Ovary (tissue), 3 donors: ENCODE results near the gene KLHL25.

ENCODE experiments used
- CTCF ChIP-seq, 3 donors: fragments of 450-650 bp in 2 of 3; fragments of 200-600 bp in 1 of 3; IDR thresholded peaks; one replicate each; pipeline versions ENCODE4 v1.5.1 to v1.8.0; 2016 to 2022; ENCODE audit warnings: antibody characterized with exemption in 3 of 3, mild to moderate bottlenecking in 1 of 3
- EP300 ChIP-seq: sonication (generic); formaldehyde crosslinking; IDR thresholded peaks from one replicate; pipeline ENCODE4 v1.6.1; 2017; ENCODE audit warnings: antibody characterized with exemption
- POLR2A ChIP-seq: fragments of 450-650 bp; IDR thresholded peaks from one replicate; pipeline ENCODE4 v1.6.1; 2017; ENCODE audit warnings: antibody characterized with exemption, mild to moderate bottlenecking, moderate library complexity
- donor health status: DM: no; HTN: no; CAD: no.

GRCh38 chr15:85795337-85796305, 896 bp upstream of the KLHL25 start:
- TF ChIP-seq CTCF (IDR thresholded peaks at IDR 0.05) (no peak), POLR2A (no peak), EP300 (no peak)
